Transverse colon (tissue), 4 donors: Measurements from ENCODE around the gene C4B. TPM values are rescaled to one million over a fixed set of nuclear protein-coding genes. Genes with fewer than 3 reads are reported as not detected.

Source experiments
- DNase-seq: peaks from one replicate; pipeline ENCODE4 v3.0.0-alpha.2; 2019
- H3K27ac ChIP-seq, 4 donors: fragments of 200-600 bp; sonication (generic); 2 replicates each; pipeline ENCODE4 v1.5.1; 2016 to 2018; ENCODE audit warnings: inconsistent platforms in 4 of 4
- H3K27me3 ChIP-seq: fragments of 200-600 bp; sonication (generic); 2 replicates; pipeline ENCODE4 v1.5.1; 2017; ENCODE audit warnings: inconsistent platforms
- H3K36me3 ChIP-seq, 4 donors: fragments of 200-600 bp; sonication (generic); 2 replicates each; pipeline ENCODE4 v1.5.1; 2017 to 2019; ENCODE audit warnings: inconsistent platforms in 4 of 4
- H3K4me1 ChIP-seq, 4 donors: fragments of 200-600 bp; sonication (generic); 2 replicates each; pipeline ENCODE4 v1.5.1; 2017 to 2020; ENCODE audit warnings: inconsistent platforms in 4 of 4
- H3K4me3 ChIP-seq, 4 donors: fragments of 200-600 bp; sonication (generic); 1 replicate in 1 of 4; 2 replicates in 3 of 4; pipeline versions ENCODE4 v1.5.1 to v1.6.1; 2017 to 2019; ENCODE audit warnings: inconsistent platforms in 4 of 4
- H3K9me3 ChIP-seq, 2 donors: fragments of 200-600 bp; sonication (generic); 2 replicates each; pipeline ENCODE4 v1.5.1; 2017 to 2019; ENCODE audit warnings: inconsistent platforms in 2 of 2
- CTCF ChIP-seq, 5 experiments: fragments of 200-600 bp in 3 of 5; fragments of 450-650 bp in 2 of 5; sonication (generic) in 3 of 5; IDR thresholded peaks; 1 replicate in 2 of 5; 2 replicates in 3 of 5; pipeline ENCODE4 v1.5.1; 2016 to 2017; ENCODE audit warnings: antibody characterized with exemption in 5 of 5, inconsistent platforms in 3 of 5, mild to moderate bottlenecking in 2 of 5, moderate library complexity in 1 of 5
- EP300 ChIP-seq: sonication (generic); formaldehyde crosslinking; IDR thresholded peaks from one replicate; pipeline ENCODE4 v1.6.1; 2017; ENCODE audit warnings: antibody characterized with exemption, low read depth
- POLR2A ChIP-seq: fragments of 450-650 bp; IDR thresholded peaks from one replicate; pipeline ENCODE4 v1.6.1; 2016; ENCODE audit warnings: antibody characterized with exemption, mild to moderate bottlenecking, moderate library complexity
- POLR2AphosphoS5 ChIP-seq, 3 donors: sonication (generic); formaldehyde crosslinking; IDR thresholded peaks; one replicate each; pipeline ENCODE4 v1.6.1; 2016; ENCODE audit warnings: antibody characterized with exemption in 3 of 3
- WGBS, 2 donors: methylation state at CpG; one replicate each; pipeline ENCODE4 v1.1.5; 2018; ENCODE audit warnings: low coverage in 1 of 2; 5-methylcytosine and 5-hydroxymethylcytosine counted together
- in situ Hi-C, 4 donors: fragments of 200-750 bp; cut with MboI; loops; one replicate each; pipeline versions ENCODE4 v1.15.0 to v1.15.1; 2017; ENCODE audit warnings: low sequenced_read_pairs in 3 of 4, low pct_ligation_motif_present in 1 of 4, low pct_unique_long_range_greater_than_20kb in 1 of 4
- intact Hi-C: fragments of 100-400 bp; cut with DNase I; formaldehyde crosslinking; loops from one replicate; pipeline ENCODE4 v1.15.1; 2023; ENCODE audit warnings: low total_unique reads
- total RNA-seq, 4 donors: library from RNA; depleted of rRNA; stranded (reverse); fragments of >200 nt; gene quantifications; one replicate each; pipeline ENCODE4 v1.1.0, GENCODE V29; 2016

The C4B gene
- total RNA-seq, 4 donors from 2014 or later: 20.3 to 137 (median 64.0) TPM

DNA sequence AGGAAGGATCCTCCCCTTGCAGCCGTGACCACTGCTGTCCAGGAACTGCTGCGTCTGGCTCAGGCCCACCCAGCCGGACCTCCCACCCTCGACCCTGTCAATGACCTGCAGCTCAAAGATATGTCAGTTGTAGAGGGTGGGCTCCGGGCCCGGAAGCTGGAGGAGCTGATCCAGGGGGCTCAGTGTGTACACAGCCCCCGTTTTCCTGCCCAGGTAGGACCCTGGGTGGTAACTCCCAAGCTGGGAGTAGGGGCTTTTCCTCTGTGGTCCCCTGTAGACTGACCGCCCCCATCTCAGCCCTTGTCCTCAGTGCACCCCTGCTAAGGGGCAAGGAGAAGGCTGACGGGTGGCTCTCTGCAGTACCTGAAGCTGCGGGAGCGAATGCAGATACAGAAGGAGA, 46.3 kb upstream of the C4B start:
- Histone ChIP-seq H3K27me3 (no peaks in the 10 kb centered on the region), H3K4me3 (no peak overlapping the region), H3K27ac (no peak overlapping the region), H3K9me3 (no peaks in the 10 kb centered on the region), H3K36me3 (peaks cover 0 to 44% (median 17%) of the 10 kb centered on the region in 4 donors), H3K4me1 (peaks cover 19 to 23% (median 20%) of the 10 kb centered on the region in 4 donors)
- TF ChIP-seq CTCF (IDR thresholded peaks at IDR 0.05) (no peak), POLR2AphosphoS5 (IDR thresholded peaks at IDR 0.05) (no peak), POLR2A (no peak), EP300 (no peak)
- intact Hi-C loops: no loop called here
- in situ Hi-C loops: loop anchor here in 2 of 4 donors (25.0 kb wide), 1 partner anchor 94 kb away; no protein-coding TSS in a partner anchor
- no peak for DNase-seq
- WGBS, 2 donors: 84% methylated on average over 11 of the region's 11 CpGs; no CpG with 5 or more reads in 1 of the 2 donors

- Histone ChIP-seq H3K4me3 (no peak overlapping the region), H3K36me3 (peaks cover 0 to 39% (median 14%) of the 10 kb centered on the region in 4 donors), H3K4me1 (peaks cover 23 to 25% (median 24%) of the 10 kb centered on the region in 4 donors), H3K27me3 (no peaks in the 10 kb centered on the region), H3K27ac (no peak overlapping the region), H3K9me3 (no peaks in the 10 kb centered on the region)
- in situ Hi-C loops: loop anchor here in 2 of 4 donors (25.0 kb wide), 1 partner anchor 93 kb away; no protein-coding TSS in a partner anchor
- TF ChIP-seq EP300: no peak
- TF ChIP-seq POLR2A: no peak
- no peak for TF ChIP-seq POLR2AphosphoS5 (IDR thresholded peaks at IDR 0.05)
- no peak for TF ChIP-seq CTCF (IDR thresholded peaks at IDR 0.05)
- 90% methylated on average over 22 of the region's 23 CpGs; no CpG with 5 or more reads in 1 of the 2 donors for WGBS, 2 donors
- DNase-seq: no peak
- intact Hi-C loops: no loop called here
Observed at GRCh38 chr6:31968791-31969711, 45.5 kb upstream of the C4B start.

- no peak for DNase-seq
- H3K4me3 ChIP-seq: no peak overlapping the region
- in situ Hi-C loops: loop anchor here in 2 of 4 donors (25.0 kb wide), 1 partner anchor 92 kb away; no protein-coding TSS in a partner anchor
- 76 to 92% methylated on average over 5 to 17 of the region's 17 CpGs for WGBS, 2 donors
- peaks cover 0 to 32% (median 13%) of the 10 kb centered on the region in 4 donors for H3K36me3 ChIP-seq
- intact Hi-C loops: no loop called here
- no peaks in the 10 kb centered on the region for H3K27me3 ChIP-seq
- no peak for TF ChIP-seq POLR2AphosphoS5 (IDR thresholded peaks at IDR 0.05)
- H3K27ac ChIP-seq: peak overlapping the region; percentile 93 to 99 (median 96)
- H3K4me1 ChIP-seq: peaks cover 23 to 25% (median 24%) of the 10 kb centered on the region in 4 donors
- H3K9me3 ChIP-seq: no peaks in the 10 kb centered on the region
Observed at GRCh38 chr6:31969712-31970603, 44.6 kb upstream of the C4B start.

GRCh38 chr6:31970604-31971271, 43.9 kb upstream of the C4B start:
- intact Hi-C loops: no loop called here
- Histone ChIP-seq H3K4me1 (peaks cover 23 to 25% (median 24%) of the 10 kb centered on the region in 4 donors), H3K27me3 (no peaks in the 10 kb centered on the region), H3K36me3 (peaks cover 0 to 26% (median 12%) of the 10 kb centered on the region in 4 donors), H3K9me3 (no peaks in the 10 kb centered on the region), H3K4me3 (peak overlapping the region in 3 of 4 donors; percentile 53 to 64 (median 64)), H3K27ac (peak overlapping the region; percentile 93 to 99 (median 96))
- 79% methylated on average over 16 of the region's 18 CpGs; no CpG with 5 or more reads in 1 of the 2 donors for WGBS, 2 donors
- DNase-seq: peak; percentile 27
- in situ Hi-C loops: loop anchor here in 2 of 4 donors (25.0 kb wide), 1 partner anchor 92 kb away; no protein-coding TSS in a partner anchor
- no peak for TF ChIP-seq EP300
- no peak for TF ChIP-seq POLR2A
- no peak for TF ChIP-seq POLR2AphosphoS5 (IDR thresholded peaks at IDR 0.05)
